Dendritic cell treated with granulocyte-macrophage colony-stimulating factor and Interleukin-4, amounts not matched to agents 40 ng/mL and 50 ng/mL, for 4 days (primary cell): ENCODE measurements around the gene P3H4.
A peak's percentile ranks its signal among the peaks of the same experiment; 100 is the strongest.
"Not testable (repeated sequence)": the region's sequence is repeated elsewhere in the genome, so short reads cannot be mapped to it uniquely, and the experiment has no call there.

Source experiments
- H3K27ac Mint-ChIP-seq: one replicate; pipeline ENCODE4 v1.8.0; 2022; ENCODE audit warnings: mild to moderate bottlenecking, mixed read lengths
- H3K27me3 Mint-ChIP-seq: one replicate; pipeline ENCODE4 v1.8.0; 2022; ENCODE audit warnings: mild to moderate bottlenecking, mixed read lengths
- H3K36me3 Mint-ChIP-seq: one replicate; pipeline ENCODE4 v1.8.0; 2022; ENCODE audit warnings: low read depth, mixed read lengths
- H3K4me1 Mint-ChIP-seq: one replicate; pipeline ENCODE4 v1.8.0; 2022; ENCODE audit warnings: low read depth, mixed read lengths
- H3K4me3 Mint-ChIP-seq: one replicate; pipeline ENCODE4 v1.8.0; 2022; ENCODE audit warnings: mild to moderate bottlenecking, moderate library complexity, mixed read lengths
- H3K9me3 Mint-ChIP-seq: one replicate; pipeline ENCODE4 v1.8.0; 2022; ENCODE audit warnings: mixed read lengths
- intact Hi-C: fragments of 100-400 bp; cut with micrococcal nuclease; formaldehyde crosslinking; loops from one replicate; pipeline ENCODE4 v1.15.0; 2022

P3H4 gene

DNA sequence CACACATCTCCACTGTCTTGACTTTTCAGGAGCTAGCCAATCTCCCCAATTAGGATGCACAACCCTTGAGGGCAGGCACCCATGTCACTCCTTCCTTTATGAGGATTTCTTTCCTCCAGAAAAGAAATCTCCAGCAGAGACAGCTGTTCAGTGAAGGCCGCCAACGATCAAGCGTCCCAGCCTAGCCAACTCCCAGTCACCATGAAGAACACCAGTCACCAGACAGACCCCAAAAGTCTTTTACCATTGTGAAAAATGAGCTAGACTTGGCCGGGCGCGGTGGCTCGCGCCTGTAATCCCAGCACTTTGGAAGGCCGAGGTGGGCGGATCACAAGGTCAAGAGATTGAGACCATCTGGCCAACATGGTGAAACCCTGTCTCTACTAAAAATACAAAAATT lies 18.2 kb upstream of the P3H4 start:
- intact Hi-C loops, H3K4me3 Mint-ChIP-seq, H3K27ac Mint-ChIP-seq, H3K9me3 Mint-ChIP-seq, H3K4me1 Mint-ChIP-seq, H3K36me3 Mint-ChIP-seq, H3K27me3 Mint-ChIP-seq: not testable (repeated sequence)

DNA sequence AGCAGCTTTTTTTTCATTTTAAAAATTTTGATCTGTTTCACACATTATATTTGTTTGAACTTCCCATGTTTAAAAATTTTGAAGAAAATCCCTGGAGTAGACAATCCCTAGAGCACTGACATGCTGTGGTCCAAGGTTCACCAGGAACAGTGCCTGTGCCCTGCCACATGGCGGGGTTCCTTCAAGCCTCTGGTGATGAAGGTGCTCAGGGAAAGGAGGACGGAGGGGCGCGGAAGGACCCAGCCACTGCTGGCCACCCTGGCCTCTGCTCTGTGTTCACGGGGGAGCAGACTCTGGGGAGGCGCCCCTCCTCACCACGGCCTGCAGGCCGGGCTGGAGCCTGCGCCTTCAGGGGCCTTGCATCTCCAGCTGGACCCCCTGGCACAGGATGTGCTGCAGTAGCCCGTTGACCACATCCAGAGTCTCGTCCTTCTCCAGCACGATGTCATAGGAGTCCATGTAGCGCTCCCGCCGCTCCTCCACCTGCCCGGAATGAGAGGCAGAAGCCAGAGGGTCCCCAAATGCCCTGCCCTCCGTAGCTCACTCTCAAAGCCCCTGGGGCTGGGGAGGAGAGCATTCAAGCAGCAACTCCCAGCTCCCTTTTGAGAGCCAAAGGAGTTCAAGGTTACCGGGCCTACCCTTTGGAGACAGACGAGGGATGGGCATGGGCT lies 13.6 kb upstream of the P3H4 start:
- no peaks in the 10 kb centered on the region for H3K9me3 Mint-ChIP-seq
- H3K4me1 Mint-ChIP-seq: no peaks in the 10 kb centered on the region
- no peak overlapping the region for H3K4me3 Mint-ChIP-seq
- H3K27ac Mint-ChIP-seq: no peak overlapping the region
- intact Hi-C loops: no loop called here
- H3K27me3 Mint-ChIP-seq: peaks cover 6% of the 10 kb centered on the region
- H3K36me3 Mint-ChIP-seq: peaks cover 8% of the 10 kb centered on the region

DNA sequence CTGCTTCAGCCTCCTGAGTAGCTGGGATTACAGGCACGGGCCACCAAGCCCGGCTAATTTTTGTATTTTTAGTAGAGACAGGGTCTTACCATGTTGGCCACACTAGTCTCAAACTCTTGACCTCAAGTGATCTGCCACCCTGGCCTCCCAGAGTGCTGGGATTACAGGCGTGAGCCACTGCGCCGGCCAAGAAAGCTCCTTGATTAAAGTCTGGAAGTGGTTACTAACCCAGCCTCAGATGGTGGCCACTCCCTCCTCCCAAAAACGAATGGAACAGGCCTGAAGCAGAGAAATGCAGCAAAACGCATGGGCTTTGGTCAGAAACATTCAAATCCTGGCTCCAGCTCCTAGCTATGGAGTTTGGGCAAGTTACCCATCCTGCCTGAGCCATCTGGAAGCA lies 12.3 kb upstream of the P3H4 start:
- Mint-ChIP-seq H3K27ac (no peak overlapping the region), H3K4me3 (no peak overlapping the region), H3K9me3 (no peaks in the 10 kb centered on the region), H3K4me1 (no peaks in the 10 kb centered on the region), H3K36me3 (peaks cover 8% of the 10 kb centered on the region), H3K27me3 (peaks cover 10% of the 10 kb centered on the region)
- intact Hi-C loops: no loop called here

DNA sequence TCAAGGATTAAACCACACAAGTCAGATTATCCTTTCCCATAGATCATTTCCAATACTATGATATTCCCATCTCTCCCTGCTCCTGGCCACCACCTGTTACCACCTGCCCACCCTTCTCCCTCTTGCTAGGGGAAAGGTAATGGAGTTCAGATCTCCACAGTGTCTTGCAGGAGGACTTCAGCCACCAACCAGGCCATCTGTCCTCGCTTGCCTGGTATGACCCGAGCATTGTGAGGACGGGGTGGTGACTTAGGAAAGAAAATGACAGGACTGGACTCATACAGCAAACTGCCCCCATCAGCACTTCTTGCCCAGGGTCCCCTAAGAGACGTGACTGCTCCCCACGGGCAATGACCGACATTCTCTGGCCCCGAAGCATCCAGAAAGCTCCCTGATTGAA lies 11.8 kb upstream of the P3H4 start:
- no peaks in the 10 kb centered on the region for H3K9me3 Mint-ChIP-seq
- peaks cover 10% of the 10 kb centered on the region for H3K27me3 Mint-ChIP-seq
- H3K36me3 Mint-ChIP-seq: peaks cover 8% of the 10 kb centered on the region
- H3K4me1 Mint-ChIP-seq: no peaks in the 10 kb centered on the region
- intact Hi-C loops: no loop called here
- H3K27ac Mint-ChIP-seq: no peak overlapping the region
- no peak overlapping the region for H3K4me3 Mint-ChIP-seq

- peaks cover 12% of the 10 kb centered on the region for H3K27me3 Mint-ChIP-seq
- H3K4me3 Mint-ChIP-seq: no peak overlapping the region
- intact Hi-C loops: no loop called here
- no peak overlapping the region for H3K27ac Mint-ChIP-seq
- H3K4me1 Mint-ChIP-seq: no peaks in the 10 kb centered on the region
- no peaks in the 10 kb centered on the region for H3K9me3 Mint-ChIP-seq
- H3K36me3 Mint-ChIP-seq: peaks cover 8% of the 10 kb centered on the region
These were observed 11.4 kb upstream of the P3H4 start for GRCh38 chr17:41823141-41823524.

DNA sequence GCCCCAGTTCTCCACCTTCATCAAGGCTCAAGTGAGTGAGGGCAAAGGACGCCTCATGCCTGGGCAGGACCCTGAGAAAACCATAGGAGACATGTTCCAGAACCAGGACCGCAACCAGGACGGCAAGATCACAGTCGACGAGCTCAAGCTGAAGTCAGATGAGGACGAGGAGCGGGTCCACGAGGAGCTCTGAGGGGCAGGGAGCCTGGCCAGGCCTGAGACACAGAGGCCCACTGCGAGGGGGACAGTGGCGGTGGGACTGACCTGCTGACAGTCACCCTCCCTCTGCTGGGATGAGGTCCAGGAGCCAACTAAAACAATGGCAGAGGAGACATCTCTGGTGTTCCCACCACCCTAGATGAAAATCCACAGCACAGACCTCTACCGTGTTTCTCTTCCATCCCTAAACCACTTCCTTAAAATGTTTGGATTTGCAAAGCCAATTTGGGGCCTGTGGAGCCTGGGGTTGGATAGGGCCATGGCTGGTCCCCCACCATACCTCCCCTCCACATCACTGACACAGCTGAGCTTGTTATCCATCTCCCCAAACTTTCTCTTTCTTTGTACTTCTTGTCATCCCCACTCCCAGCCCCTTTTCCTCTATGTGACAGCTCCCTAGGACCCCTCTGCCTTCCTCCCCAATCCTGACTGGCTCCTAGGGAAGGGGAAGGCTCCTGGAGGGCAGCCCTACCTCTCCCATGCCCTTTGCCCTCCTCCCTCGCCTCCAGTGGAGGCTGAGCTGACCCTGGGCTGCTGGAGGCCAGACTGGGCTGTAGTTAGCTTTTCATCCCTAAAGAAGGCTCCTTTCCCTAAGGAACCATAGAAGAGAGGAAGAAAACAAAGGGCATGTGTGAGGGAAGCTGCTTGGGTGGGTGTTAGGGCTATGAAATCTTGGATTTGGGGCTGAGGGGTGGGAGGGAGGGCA lies 10.7 kb upstream of the P3H4 start:
- peaks cover 8% of the 10 kb centered on the region for H3K36me3 Mint-ChIP-seq
- H3K9me3 Mint-ChIP-seq: no peaks in the 10 kb centered on the region
- intact Hi-C loops: no loop called here
- peaks cover 15% of the 10 kb centered on the region for H3K27me3 Mint-ChIP-seq
- no peaks in the 10 kb centered on the region for H3K4me1 Mint-ChIP-seq
- H3K4me3 Mint-ChIP-seq: no peak overlapping the region
- no peak overlapping the region for H3K27ac Mint-ChIP-seq

DNA sequence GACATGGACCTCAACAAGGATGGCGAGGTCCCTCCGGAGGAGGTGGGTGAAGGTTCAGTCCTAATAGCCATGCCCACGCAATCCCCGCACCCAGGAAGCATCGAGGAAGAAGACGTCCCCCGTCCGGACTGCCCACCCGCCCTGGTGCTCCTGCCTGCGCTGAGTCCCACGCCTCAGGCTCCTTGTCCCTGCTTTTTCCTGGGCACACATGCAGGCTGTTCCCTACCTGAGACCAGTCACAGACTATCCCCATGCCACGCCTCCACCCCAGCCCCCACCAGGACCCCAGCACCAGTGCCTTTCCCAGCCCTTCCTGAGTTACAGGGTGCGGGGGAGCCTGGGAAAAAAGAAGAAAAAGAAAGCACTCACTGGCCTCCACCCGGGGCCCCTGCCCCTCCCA lies 10.0 kb upstream of the P3H4 start:
- H3K4me1 Mint-ChIP-seq: no peaks in the 10 kb centered on the region
- peaks cover 15% of the 10 kb centered on the region for H3K27me3 Mint-ChIP-seq
- intact Hi-C loops: no loop called here
- no peak overlapping the region for H3K4me3 Mint-ChIP-seq
- H3K27ac Mint-ChIP-seq: no peak overlapping the region
- peaks cover 8% of the 10 kb centered on the region for H3K36me3 Mint-ChIP-seq
- no peaks in the 10 kb centered on the region for H3K9me3 Mint-ChIP-seq

GRCh38 chr17:41818024-41818423 lies 6.3 kb upstream of the P3H4 start:
- no peaks in the 10 kb centered on the region for H3K4me1 Mint-ChIP-seq
- H3K9me3 Mint-ChIP-seq: no peaks in the 10 kb centered on the region
- H3K27me3 Mint-ChIP-seq: peaks cover 33% of the 10 kb centered on the region
- H3K27ac Mint-ChIP-seq: no peak overlapping the region
- no peak overlapping the region for H3K4me3 Mint-ChIP-seq
- H3K36me3 Mint-ChIP-seq: no peaks in the 10 kb centered on the region
- intact Hi-C loops: no loop called here

GRCh38 chr17:41816637-41817320 lies 5.0 kb upstream of the P3H4 start:
- H3K27ac Mint-ChIP-seq: no peak overlapping the region
- intact Hi-C loops: no loop called here
- H3K27me3 Mint-ChIP-seq: peaks cover 45% of the 10 kb centered on the region
- H3K36me3 Mint-ChIP-seq: no peaks in the 10 kb centered on the region
- H3K4me1 Mint-ChIP-seq: peaks cover 11% of the 10 kb centered on the region
- H3K9me3 Mint-ChIP-seq: no peaks in the 10 kb centered on the region
- H3K4me3 Mint-ChIP-seq: no peak overlapping the region

DNA sequence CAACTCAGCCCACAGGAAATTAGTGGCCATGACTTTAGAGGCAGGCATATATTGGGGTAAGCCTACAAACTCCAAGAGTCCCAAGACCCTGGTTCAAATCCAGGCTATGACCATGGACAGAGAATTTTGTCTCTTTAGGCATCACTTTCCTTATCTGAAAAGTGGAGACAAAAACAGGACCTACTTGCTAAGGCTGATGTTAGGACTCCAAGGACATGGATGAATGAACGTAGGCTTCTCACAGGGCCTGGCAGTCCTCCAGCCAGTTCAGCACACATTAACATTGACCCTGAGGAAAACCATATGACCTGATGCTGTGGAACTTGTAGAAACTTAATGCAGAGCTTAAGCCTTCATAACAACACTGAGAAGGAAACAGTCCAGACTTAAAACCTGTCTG lies 2.4 kb upstream of the P3H4 start:
- Mint-ChIP-seq H3K4me3 (no peak overlapping the region), H3K27ac (no peak overlapping the region), H3K36me3 (no peaks in the 10 kb centered on the region), H3K4me1 (peaks cover 23% of the 10 kb centered on the region), H3K27me3 (peaks cover 59% of the 10 kb centered on the region), H3K9me3 (no peaks in the 10 kb centered on the region)
- intact Hi-C loops: no loop called here

DNA sequence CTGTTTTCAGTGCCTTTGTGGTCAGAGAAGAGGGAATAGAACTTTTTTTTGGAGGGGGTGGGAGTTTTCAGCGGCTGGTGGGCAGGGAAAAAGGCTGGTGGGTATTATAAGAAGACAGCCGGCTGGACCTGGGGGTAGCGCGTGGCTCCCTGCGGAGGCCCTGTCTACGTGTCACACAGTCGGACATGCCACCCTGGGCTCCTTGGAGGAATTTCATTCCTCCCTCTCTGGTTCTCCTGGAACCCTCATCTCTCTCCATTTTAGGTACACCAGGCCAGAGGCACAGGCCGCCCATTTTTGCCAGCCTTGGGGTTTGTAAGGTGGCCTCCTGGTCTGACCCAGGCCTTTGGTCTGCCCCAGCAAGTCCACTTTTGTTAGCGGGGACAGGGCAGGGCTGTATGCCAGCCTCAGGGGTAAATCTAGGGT lies 2.0 kb upstream of the P3H4 start:
- Mint-ChIP-seq H3K9me3 (no peaks in the 10 kb centered on the region), H3K4me3 (no peak overlapping the region), H3K4me1 (peaks cover 23% of the 10 kb centered on the region), H3K27ac (no peak overlapping the region), H3K27me3 (peaks cover 64% of the 10 kb centered on the region), H3K36me3 (no peaks in the 10 kb centered on the region)
- intact Hi-C loops: no loop called here

DNA sequence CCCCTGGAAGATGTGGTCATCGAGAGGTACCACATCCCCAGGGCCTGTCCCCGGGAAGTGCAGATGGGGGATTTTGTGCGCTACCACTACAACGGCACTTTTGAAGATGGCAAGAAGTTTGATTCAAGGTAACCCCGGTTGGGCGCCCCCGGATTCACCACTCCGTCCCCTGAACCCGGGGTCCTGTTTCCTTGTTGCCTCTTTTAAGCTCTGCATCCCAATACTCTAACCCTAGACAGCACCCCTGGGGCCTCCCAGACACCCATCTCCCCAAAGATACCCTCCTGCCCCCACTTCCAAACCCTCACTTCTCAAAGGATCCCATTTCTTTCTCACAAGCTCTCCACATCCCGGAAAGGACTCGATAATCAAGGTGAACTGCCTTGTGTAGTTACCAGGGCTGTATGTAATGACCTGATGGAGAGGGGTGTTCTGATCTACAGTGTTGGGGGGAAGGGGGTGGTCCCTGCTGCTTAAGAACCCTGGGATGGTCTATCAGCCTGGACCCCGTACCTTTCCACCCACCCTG lies 1.5 kb upstream of the P3H4 start:
- intact Hi-C loops: no loop called here
- no peak overlapping the region for H3K4me3 Mint-ChIP-seq
- peaks cover 23% of the 10 kb centered on the region for H3K4me1 Mint-ChIP-seq
- H3K36me3 Mint-ChIP-seq: no peaks in the 10 kb centered on the region
- H3K27me3 Mint-ChIP-seq: peaks cover 65% of the 10 kb centered on the region
- no peaks in the 10 kb centered on the region for H3K9me3 Mint-ChIP-seq
- H3K27ac Mint-ChIP-seq: no peak overlapping the region

- no peak within 1 kb of the TSS for H3K27ac Mint-ChIP-seq
These were observed 817 bp upstream of the P3H4 start, which contains the start of gene FKBP10 for GRCh38 chr17:41812381-41813151. FKBP10 (plus strand) TSS chr17:41813004; CDS start chr17:41813035, 31 bp downstream.

More at GRCh38 chr17:41812381-41813151, 817 bp upstream of the P3H4 start, which contains the start of gene FKBP10:
- H3K4me3 Mint-ChIP-seq: peak within 1 kb of the TSS; percentile 76
- no peaks in the 10 kb centered on the region for H3K36me3 Mint-ChIP-seq
- no peaks in the 10 kb centered on the region for H3K9me3 Mint-ChIP-seq
- peaks cover 68% of the 10 kb centered on the region for H3K27me3 Mint-ChIP-seq
- H3K4me1 Mint-ChIP-seq: peaks cover 23% of the 10 kb centered on the region
- intact Hi-C loops: no loop called here
